Left ventricle myocardium inferior (tissue), 1 donor: ENCODE results near the gene SLX9. TPM values are rescaled to one million over a fixed set of nuclear protein-coding genes. Genes with fewer than 3 reads are reported as not detected.
A peak's percentile ranks its signal among the peaks of the same experiment; 100 is the strongest.

ENCODE experiments used
- DNase-seq: peaks from one replicate; pipeline ENCODE4 v3.0.0-alpha.2; 2020
- H3K27ac ChIP-seq: fragments of 200-600 bp; replicated peaks from 2 replicates; pipeline ENCODE4 v1.8.0; 2021
- H3K27me3 ChIP-seq: fragments of 200-600 bp; 2 replicates; pipeline ENCODE4 v1.8.0; 2021; ENCODE audit warnings: low read depth
- H3K36me3 ChIP-seq: fragments of 200-600 bp; 2 replicates; pipeline ENCODE4 v1.8.0; 2021
- H3K4me1 ChIP-seq: fragments of 200-600 bp; 2 replicates; pipeline ENCODE4 v1.8.0; 2021
- H3K4me3 ChIP-seq: fragments of 200-600 bp; 2 replicates; pipeline ENCODE4 v1.8.0; 2021; ENCODE audit warnings: mild to moderate bottlenecking, moderate library complexity
- H3K9me3 ChIP-seq: fragments of 200-600 bp; replicated peaks from 2 replicates; pipeline ENCODE4 v1.8.0; 2021
- intact Hi-C: fragments of 100-400 bp; cut with micrococcal nuclease; formaldehyde crosslinking; loops from one replicate; pipeline ENCODE4 v1.11.0; 2022
- total RNA-seq: library from RNA; stranded (reverse); fragmentation: NEBNext Ultra II Directional; extraction: Animal tissue kit (Norgen Biotek cat#: 25700); gene quantifications from one replicate; pipeline ENCODE4 v1.2.1, GENCODE V29; 2021
- TF ChIP-seq, protein P1 (sequence below): fragments of 200-600 bp; IDR thresholded peaks from 2 replicates; pipeline ENCODE4 v1.8.0; 2021; ENCODE audit warnings: antibody characterized with exemption, mild to moderate bottlenecking, borderline replicate concordance
- donor health status: DM: no; HTN: yes; CAD: no; lungs with severe emphysema.

The SLX9 gene
- total RNA-seq, 1 donor from 2014 or later = 70.7 TPM

- Histone ChIP-seq H3K9me3 (peaks cover 16% of the 10 kb centered on the region), H3K27me3 (no peaks in the 10 kb centered on the region), H3K4me1 (peaks cover 22% of the 10 kb centered on the region), H3K36me3 (no peaks in the 10 kb centered on the region), H3K27ac (peak overlapping the region; percentile 40), H3K4me3 (no peak overlapping the region)
- intact Hi-C loops = no loop called here
- DNase-seq = peak; percentile 62
- TF ChIP-seq, protein P1, sequence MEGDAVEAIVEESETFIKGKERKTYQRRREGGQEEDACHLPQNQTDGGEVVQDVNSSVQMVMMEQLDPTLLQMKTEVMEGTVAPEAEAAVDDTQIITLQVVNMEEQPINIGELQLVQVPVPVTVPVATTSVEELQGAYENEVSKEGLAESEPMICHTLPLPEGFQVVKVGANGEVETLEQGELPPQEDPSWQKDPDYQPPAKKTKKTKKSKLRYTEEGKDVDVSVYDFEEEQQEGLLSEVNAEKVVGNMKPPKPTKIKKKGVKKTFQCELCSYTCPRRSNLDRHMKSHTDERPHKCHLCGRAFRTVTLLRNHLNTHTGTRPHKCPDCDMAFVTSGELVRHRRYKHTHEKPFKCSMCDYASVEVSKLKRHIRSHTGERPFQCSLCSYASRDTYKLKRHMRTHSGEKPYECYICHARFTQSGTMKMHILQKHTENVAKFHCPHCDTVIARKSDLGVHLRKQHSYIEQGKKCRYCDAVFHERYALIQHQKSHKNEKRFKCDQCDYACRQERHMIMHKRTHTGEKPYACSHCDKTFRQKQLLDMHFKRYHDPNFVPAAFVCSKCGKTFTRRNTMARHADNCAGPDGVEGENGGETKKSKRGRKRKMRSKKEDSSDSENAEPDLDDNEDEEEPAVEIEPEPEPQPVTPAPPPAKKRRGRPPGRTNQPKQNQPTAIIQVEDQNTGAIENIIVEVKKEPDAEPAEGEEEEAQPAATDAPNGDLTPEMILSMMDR = no peak
These were observed 61.6 kb downstream of the SLX9 start for GRCh38 chr21:45001134-45002095.

DNA sequence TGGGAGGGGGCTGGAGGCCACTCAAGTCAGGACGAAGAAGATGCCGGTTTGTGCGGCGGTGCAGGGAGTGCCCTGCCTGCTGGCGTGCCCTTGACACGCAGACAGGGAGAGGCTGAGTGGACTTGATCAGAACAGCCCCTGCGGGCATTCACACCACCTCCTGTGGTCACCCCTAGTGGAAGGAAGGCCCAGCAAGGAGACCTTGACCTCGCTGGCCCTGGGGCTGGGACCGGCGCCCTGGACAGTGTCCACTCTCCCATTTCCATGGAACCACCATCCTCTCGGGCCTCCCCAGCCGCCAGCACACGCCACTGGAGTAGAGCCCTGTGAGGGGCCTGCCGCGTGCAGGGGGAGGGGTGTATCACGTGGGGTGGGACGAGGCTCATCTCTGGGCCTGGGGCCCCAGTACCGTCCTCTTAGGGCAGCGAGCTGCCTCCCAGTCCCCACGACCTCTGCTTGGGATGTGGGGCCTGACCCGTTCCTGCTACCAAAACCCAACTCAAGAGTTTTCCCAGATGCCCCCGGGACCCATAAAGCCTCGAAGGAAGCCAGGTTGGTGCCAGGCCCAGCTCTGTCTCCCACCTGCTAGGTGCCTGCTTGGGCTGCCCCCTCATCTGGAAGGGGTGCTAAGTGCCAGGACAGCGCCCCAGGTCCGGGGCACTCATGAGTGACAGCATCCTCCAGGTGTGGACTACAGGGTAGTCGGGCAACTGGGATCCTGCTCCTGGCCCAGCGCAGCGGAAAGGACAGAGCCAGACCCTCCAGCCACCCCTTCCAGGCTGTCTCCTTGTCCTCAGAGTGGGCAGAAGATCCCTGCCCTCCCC, 62.8 kb downstream of the SLX9 start:
- TF ChIP-seq, protein P1 = no peak
- intact Hi-C loops = no loop called here
- Histone ChIP-seq H3K9me3 (peaks cover 16% of the 10 kb centered on the region), H3K4me1 (peaks cover 22% of the 10 kb centered on the region), H3K36me3 (no peaks in the 10 kb centered on the region), H3K4me3 (no peak overlapping the region), H3K27ac (no peak overlapping the region), H3K27me3 (no peaks in the 10 kb centered on the region)
- peak; percentile 8 for DNase-seq

GRCh38 chr21:45003331-45004058, 63.7 kb downstream of the SLX9 start:
- TF ChIP-seq, protein P1 = peak; percentile 26
- Histone ChIP-seq H3K4me1 (peaks cover 22% of the 10 kb centered on the region), H3K4me3 (no peak overlapping the region), H3K36me3 (no peaks in the 10 kb centered on the region), H3K27me3 (no peaks in the 10 kb centered on the region), H3K27ac (peak overlapping the region; percentile 13), H3K9me3 (peaks cover 16% of the 10 kb centered on the region)
- DNase-seq = peak; percentile 9
- intact Hi-C loops = no loop called here

GRCh38 chr21:45004059-45004422, 64.2 kb downstream of the SLX9 start:
- no peak for DNase-seq
- Histone ChIP-seq H3K4me1 (peaks cover 22% of the 10 kb centered on the region), H3K36me3 (no peaks in the 10 kb centered on the region), H3K27ac (no peak overlapping the region), H3K9me3 (peaks cover 16% of the 10 kb centered on the region), H3K4me3 (no peak overlapping the region), H3K27me3 (no peaks in the 10 kb centered on the region)
- TF ChIP-seq, protein P1 = no peak
- intact Hi-C loops = no loop called here
